NT2/D1 (cell line): ENCODE results near the gene PTPRN2.

ENCODE experiments used
- DNase-seq: peaks from one replicate; pipeline ENCODE4 v3.0.0-alpha.2; 2011; ENCODE audit warnings: low read depth, low spot score
- H3K27me3 ChIP-seq: 2 replicates; pipeline ENCODE4 v1.6.0; 2011; ENCODE audit warnings: mild to moderate bottlenecking; ENCODE audit not compliant: insufficient read length, insufficient read depth
- H3K36me3 ChIP-seq: 2 replicates; pipeline ENCODE4 v1.6.1; 2011; ENCODE audit warnings: mild to moderate bottlenecking, low read length, mixed read lengths; ENCODE audit not compliant: insufficient read depth, insufficient read length
- H3K4me1 ChIP-seq: 2 replicates; pipeline ENCODE4 v1.5.1; 2011; ENCODE audit not compliant: insufficient read depth, insufficient read length
- H3K4me3 ChIP-seq: 2 replicates; pipeline ENCODE4 v1.5.1; 2011; ENCODE audit warnings: low read depth; ENCODE audit not compliant: insufficient read length
- H3K9ac ChIP-seq: 2 replicates; pipeline ENCODE4 v1.6.0; 2011; ENCODE audit warnings: low read depth; ENCODE audit not compliant: insufficient read length
- H3K9me3 ChIP-seq: 2 replicates; pipeline ENCODE4 v1.5.1; 2011; ENCODE audit warnings: mild to moderate bottlenecking, low read length; ENCODE audit not compliant: insufficient read depth
- SUZ12 ChIP-seq: IDR thresholded peaks from 2 replicates; pipeline ENCODE4 v1.6.1; 2011; ENCODE audit not compliant: insufficient read length, insufficient read depth; ENCODE audit errors: extremely low read depth
- YY1 ChIP-seq: IDR thresholded peaks from 2 replicates; pipeline ENCODE4 v1.6.1; 2011; ENCODE audit not compliant: insufficient read length, insufficient read depth
- ZNF274 ChIP-seq: IDR thresholded peaks from 2 replicates; pipeline ENCODE4 v1.6.1; 2011; ENCODE audit warnings: mild to moderate bottlenecking, low read depth, low read length

PTPRN2 gene

DNA sequence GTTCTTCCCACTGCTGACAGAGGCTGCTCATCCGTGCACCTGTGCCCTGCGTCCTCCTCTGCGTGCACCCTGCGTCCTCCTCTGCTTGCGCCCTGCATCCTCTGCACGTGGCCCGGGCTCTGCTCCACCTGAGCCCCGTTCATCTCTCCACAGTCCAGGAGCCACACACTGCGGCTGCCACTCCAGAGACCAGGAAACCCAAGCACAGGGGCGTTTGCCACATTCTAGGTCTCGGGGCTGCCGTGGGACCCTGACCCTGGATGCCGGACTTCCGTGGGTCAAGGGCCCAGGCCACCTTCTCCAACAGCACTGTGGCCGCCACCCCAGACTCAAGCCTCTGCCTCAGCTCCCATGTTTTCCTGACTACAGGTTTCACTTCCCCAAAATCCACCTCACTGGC is 460.4 kb downstream of the PTPRN2 start:
- Histone ChIP-seq H3K27me3 (no peaks in the 10 kb centered on the region), H3K4me1 (no peaks in the 10 kb centered on the region), H3K4me3 (no peak overlapping the region), H3K36me3 (no peaks in the 10 kb centered on the region), H3K9ac (no peak overlapping the region), H3K9me3 (0 out of 2 replicates have a peak, but pooled peaks cover 4% of the 10 kb centered on the region)
- TF ChIP-seq YY1 (no peak), SUZ12 (no peak), ZNF274 (no peak)
- no peak for DNase-seq

DNA sequence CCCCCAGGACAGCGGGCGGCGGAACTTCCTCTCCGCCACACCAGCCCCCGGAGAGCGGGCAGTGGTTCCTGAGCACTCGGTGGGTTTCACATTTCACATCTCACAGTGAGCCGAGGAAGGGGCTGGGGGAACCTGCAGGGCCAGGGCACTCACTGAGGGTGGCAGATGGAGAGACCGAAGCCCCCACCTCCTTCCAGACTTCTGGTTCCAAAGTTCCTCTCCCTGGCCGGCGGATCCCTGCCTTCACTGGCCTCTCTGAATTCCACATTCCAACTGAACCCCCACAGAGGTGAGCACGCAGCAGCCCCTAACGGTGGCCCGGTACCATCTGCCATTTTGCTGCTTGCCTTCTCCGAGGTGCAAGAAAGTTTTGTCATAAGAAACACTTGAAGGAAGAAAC is 461.0 kb downstream of the PTPRN2 start:
- Histone ChIP-seq H3K9ac (no peak overlapping the region), H3K27me3 (no peaks in the 10 kb centered on the region), H3K9me3 (0 out of 2 replicates have a peak, but pooled peaks cover 4% of the 10 kb centered on the region), H3K4me1 (no peaks in the 10 kb centered on the region), H3K4me3 (no peak overlapping the region), H3K36me3 (no peaks in the 10 kb centered on the region)
- no peak for TF ChIP-seq ZNF274
- TF ChIP-seq SUZ12 = no peak
- no peak for TF ChIP-seq YY1
- DNase-seq = no peak

DNA sequence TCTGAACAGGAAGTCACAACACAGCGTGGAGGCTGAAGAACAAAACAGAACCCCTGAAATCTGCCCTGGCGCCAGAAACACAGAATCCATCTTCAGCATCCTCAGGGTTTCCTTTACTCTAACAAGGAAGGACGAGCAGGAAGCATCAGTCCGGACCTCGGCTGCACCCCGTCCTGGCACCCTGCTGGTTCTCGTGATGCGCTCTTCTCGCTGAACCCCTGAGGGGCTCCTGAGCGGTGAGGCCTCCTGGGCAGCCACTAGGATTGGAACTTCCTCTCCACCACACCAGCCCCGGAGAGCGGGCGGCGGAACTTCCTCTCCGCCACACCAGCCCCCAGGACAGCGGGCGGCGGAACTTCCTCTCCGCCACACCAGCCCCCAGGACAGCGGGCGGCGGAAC is 461.9 kb downstream of the PTPRN2 start:
- Histone ChIP-seq H3K9me3 (0 out of 2 replicates have a peak, but pooled peaks cover 4% of the 10 kb centered on the region), H3K27me3 (no peaks in the 10 kb centered on the region), H3K9ac (no peak overlapping the region), H3K4me3 (no peak overlapping the region), H3K4me1 (no peaks in the 10 kb centered on the region), H3K36me3 (no peaks in the 10 kb centered on the region)
- TF ChIP-seq SUZ12 (no peak), ZNF274 (no peak), YY1 (no peak)
- no peak for DNase-seq

DNA sequence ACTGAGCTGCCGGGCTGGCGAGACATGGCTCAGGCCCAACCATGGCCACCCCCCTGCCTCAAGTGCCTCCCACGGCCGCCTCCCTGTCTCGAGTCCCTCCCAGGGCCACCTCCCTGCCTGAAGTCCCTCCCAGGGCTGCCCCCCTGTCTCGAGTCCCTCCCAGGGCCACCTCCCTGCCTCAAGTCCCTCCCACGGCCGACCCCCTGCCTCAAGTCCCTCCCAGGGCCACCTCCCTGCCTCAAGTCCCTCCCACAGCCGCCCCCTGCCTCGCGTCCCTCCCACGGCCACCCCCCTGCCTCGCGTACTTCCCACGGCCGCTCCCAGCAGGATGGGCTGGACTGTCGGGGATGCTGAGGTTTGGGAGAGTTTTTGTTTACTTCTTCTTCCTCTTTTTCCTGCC is 462.5 kb downstream of the PTPRN2 start:
- TF ChIP-seq SUZ12 (no peak), ZNF274 (no peak), YY1 (no peak)
- no peaks in the 10 kb centered on the region for H3K9me3 ChIP-seq
- H3K4me3 ChIP-seq = no peak overlapping the region
- no peaks in the 10 kb centered on the region for H3K4me1 ChIP-seq
- no peaks in the 10 kb centered on the region for H3K36me3 ChIP-seq
- H3K27me3 ChIP-seq = no peaks in the 10 kb centered on the region
- no peak overlapping the region for H3K9ac ChIP-seq
- DNase-seq = no peak

DNA sequence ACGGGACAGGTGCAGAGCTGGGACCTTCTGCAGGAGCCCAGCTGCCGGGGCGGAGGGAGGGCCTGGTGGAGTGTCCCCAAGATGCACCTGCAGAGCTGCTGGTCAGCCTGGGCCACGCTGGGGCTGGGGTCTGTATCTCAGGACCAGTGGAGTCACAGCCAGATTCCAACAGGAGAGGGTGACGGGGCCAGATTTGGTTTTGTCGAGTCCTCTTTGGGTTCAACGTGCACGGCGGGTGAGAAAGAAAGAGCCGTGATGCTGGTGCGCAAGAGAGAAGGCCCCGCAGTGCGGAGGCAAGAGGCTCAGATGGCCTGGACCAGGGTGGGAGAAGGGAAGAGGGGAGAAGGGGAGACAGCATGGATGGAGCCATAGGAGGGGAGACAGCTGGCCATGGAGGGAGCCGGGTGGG is 462.9 kb downstream of the PTPRN2 start:
- Histone ChIP-seq H3K9me3 (no peaks in the 10 kb centered on the region), H3K27me3 (no peaks in the 10 kb centered on the region), H3K4me3 (no peak overlapping the region), H3K9ac (no peak overlapping the region), H3K36me3 (no peaks in the 10 kb centered on the region), H3K4me1 (no peaks in the 10 kb centered on the region)
- no peak for DNase-seq
- TF ChIP-seq SUZ12 (no peak), YY1 (no peak), ZNF274 (no peak)

DNA sequence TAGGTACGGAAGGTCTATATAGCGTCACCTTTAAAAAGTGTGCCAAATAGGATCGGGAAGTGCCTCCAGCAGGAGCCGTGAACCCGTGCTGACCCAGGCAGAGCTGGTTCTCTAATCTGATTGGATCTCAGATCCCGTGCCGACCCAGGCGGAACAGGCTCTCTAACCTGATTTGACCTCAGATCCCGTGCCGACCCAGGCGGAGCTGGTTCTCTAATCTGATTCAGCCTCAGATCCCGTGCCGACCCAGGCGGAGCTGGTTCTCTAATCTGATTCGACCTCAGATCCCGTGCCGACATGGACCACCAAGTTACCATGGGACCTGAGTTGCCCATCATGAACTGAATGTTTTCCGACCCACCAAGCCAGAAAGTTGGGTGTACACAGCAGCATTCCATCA is 463.9 kb downstream of the PTPRN2 start:
- Histone ChIP-seq H3K36me3 (no peaks in the 10 kb centered on the region), H3K9me3 (no peaks in the 10 kb centered on the region), H3K4me3 (no peak overlapping the region), H3K27me3 (no peaks in the 10 kb centered on the region), H3K4me1 (no peaks in the 10 kb centered on the region), H3K9ac (no peak overlapping the region)
- TF ChIP-seq SUZ12 (no peak), YY1 (no peak), ZNF274 (no peak)
- no peak for DNase-seq

DNA sequence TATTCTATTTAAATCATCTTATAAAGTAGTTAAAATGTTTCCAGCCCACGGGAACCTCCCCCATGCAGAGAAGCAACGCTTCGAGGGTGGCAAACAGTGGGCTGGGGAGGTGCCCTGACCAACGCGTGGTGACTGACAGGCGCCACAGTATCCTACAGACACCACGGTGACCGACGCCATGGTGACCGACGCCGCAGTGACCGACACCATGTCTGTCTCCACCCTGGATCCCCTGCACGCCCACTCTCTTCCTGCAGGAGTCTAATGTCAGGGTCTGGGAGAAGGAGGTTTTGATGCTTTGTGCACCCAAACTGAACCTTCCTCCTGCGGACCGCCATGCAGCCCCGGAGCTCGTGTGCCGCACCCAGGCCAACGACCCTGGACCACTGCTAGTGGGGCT is 464.4 kb downstream of the PTPRN2 start:
- no peaks in the 10 kb centered on the region for H3K27me3 ChIP-seq
- H3K4me3 ChIP-seq = no peak overlapping the region
- no peak for DNase-seq
- H3K4me1 ChIP-seq = no peaks in the 10 kb centered on the region
- no peaks in the 10 kb centered on the region for H3K36me3 ChIP-seq
- no peak for TF ChIP-seq SUZ12
- no peak for TF ChIP-seq YY1
- no peak for TF ChIP-seq ZNF274
- no peaks in the 10 kb centered on the region for H3K9me3 ChIP-seq
- no peak overlapping the region for H3K9ac ChIP-seq

DNA sequence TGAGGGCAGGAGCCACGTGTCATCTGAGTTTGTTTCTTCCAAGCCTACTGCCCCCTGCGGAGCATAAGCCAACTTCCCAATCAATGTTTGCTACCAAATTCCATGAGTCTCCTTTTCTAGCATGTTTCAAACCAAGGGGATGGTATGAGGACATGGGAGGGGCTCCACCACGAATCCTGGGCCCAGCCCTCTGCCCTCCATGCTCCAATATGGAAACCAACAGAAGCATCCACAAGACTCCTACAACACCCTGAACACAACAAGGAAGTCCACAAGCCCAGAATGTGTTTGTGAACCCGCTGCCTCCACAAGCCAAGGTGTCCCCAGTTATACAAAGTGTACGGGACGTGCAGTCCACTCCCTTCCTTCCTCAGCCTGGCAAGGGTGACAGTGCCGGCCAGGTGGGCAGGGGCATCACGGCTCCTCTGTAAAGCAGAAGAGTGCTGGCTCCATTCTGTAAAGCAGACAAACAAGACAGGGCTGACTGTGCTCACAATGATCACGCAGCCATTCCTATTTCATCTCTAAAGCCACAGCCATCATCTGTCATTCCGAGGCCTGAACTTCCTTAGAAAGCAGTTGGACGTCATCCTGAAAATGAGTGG is 466.1 kb downstream of the PTPRN2 start:
- DNase-seq = no peak
- no peak overlapping the region for H3K9ac ChIP-seq
- H3K4me3 ChIP-seq = no peak overlapping the region
- H3K27me3 ChIP-seq = no peaks in the 10 kb centered on the region
- no peaks in the 10 kb centered on the region for H3K4me1 ChIP-seq
- H3K36me3 ChIP-seq = no peaks in the 10 kb centered on the region
- TF ChIP-seq SUZ12 (no peak), YY1 (no peak), ZNF274 (no peak)
- H3K9me3 ChIP-seq = no peaks in the 10 kb centered on the region; the same call in 1 of the 2 replicates
